Astrocyte (in vitro differentiated cells and primary cell): Measurements from ENCODE around the gene TANK.

Source experiments
- EZH2 ChIP-seq: IDR thresholded peaks from 2 replicates; pipeline ENCODE4 v1.6.1; 2012; ENCODE audit warnings: mild to moderate bottlenecking, low read length, inconsistent platforms; ENCODE audit not compliant: insufficient read depth
- TF ChIP-seq, protein P1 (sequence below): IDR thresholded peaks from 2 replicates; pipeline ENCODE4 v1.5.1; 2011; ENCODE audit warnings: low read depth, mild to moderate bottlenecking, inconsistent platforms, low read length, moderate library complexity; ENCODE audit not compliant: insufficient read depth

DNA sequence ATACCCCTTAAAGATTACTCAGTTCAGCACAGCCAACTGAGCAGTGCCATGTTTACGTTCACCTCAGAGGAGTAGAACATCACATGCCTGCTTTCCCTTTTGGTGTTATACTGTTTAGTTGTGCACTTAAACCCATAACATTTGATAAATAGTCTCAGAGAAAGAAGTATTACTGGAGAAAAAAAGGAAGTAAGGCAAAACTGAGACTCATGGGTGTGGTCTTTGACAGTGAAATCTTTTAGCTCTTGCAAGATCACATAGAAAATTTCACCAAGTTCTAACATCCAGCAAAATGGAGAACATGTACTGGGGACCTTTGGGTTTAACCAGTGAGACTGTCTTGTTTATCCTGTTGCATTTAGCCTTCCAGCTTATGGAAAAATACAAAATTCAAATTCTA is 5.6 kb downstream of the TANK start:
- TF ChIP-seq, protein P1, sequence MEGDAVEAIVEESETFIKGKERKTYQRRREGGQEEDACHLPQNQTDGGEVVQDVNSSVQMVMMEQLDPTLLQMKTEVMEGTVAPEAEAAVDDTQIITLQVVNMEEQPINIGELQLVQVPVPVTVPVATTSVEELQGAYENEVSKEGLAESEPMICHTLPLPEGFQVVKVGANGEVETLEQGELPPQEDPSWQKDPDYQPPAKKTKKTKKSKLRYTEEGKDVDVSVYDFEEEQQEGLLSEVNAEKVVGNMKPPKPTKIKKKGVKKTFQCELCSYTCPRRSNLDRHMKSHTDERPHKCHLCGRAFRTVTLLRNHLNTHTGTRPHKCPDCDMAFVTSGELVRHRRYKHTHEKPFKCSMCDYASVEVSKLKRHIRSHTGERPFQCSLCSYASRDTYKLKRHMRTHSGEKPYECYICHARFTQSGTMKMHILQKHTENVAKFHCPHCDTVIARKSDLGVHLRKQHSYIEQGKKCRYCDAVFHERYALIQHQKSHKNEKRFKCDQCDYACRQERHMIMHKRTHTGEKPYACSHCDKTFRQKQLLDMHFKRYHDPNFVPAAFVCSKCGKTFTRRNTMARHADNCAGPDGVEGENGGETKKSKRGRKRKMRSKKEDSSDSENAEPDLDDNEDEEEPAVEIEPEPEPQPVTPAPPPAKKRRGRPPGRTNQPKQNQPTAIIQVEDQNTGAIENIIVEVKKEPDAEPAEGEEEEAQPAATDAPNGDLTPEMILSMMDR = no peak
- TF ChIP-seq EZH2 = no peak
